Measurements from ENCODE around the gene CELF1.

Gene CELF1

GRCh38 chr11:47507563-47508239, 45.2 kb downstream of the CELF1 start:
- no peak for DNase-seq

GRCh38 chr11:47506795-47507562, 46.0 kb downstream of the CELF1 start:
- DNase-seq, result no peak

GRCh38 chr11:47506373-47506772, 46.6 kb downstream of the CELF1 start:
- DNase-seq, result no peak

GRCh38 chr11:47504910-47505309, 48.0 kb downstream of the CELF1 start:
- DNase-seq, result no peak

- no peak for DNase-seq
These were observed 49.7 kb downstream of the CELF1 start for GRCh38 chr11:47503227-47503626.

GRCh38 chr11:47502767-47503166, 50.2 kb downstream of the CELF1 start:
- DNase-seq, result no peak

GRCh38 chr11:47501101-47501500, 51.8 kb downstream of the CELF1 start:
- DNase-seq, result no peak

GRCh38 chr11:47500121-47500520, 52.8 kb downstream of the CELF1 start:
- no peak for DNase-seq

- no peak for DNase-seq
These were observed 53.3 kb downstream of the CELF1 start for GRCh38 chr11:47499614-47500013.

GRCh38 chr11:47499161-47499560, 53.8 kb downstream of the CELF1 start:
- no peak for DNase-seq

- DNase-seq, result no peak
These were observed 54.3 kb downstream of the CELF1 start for GRCh38 chr11:47498584-47499152.

- DNase-seq, result no peak
These were observed 54.8 kb downstream of the CELF1 start for GRCh38 chr11:47498149-47498548.

GRCh38 chr11:47496808-47497207, 56.1 kb downstream of the CELF1 start:
- DNase-seq, result no peak

- no peak for DNase-seq
These were observed 57.1 kb downstream of the CELF1 start for GRCh38 chr11:47495856-47496217.

GRCh38 chr11:47495011-47495855, 57.7 kb downstream of the CELF1 start:
- no peak for DNase-seq

GRCh38 chr11:47489395-47489755, 63.6 kb downstream of the CELF1 start:
- DNase-seq, result no peak

GRCh38 chr11:47488674-47489394, 64.1 kb downstream of the CELF1 start:
- DNase-seq, result no peak

- no peak for DNase-seq
These were observed 64.8 kb downstream of the CELF1 start for GRCh38 chr11:47488111-47488510.

- DNase-seq, result no peak
These were observed 65.5 kb downstream of the CELF1 start for GRCh38 chr11:47487421-47487820.

- DNase-seq, result no peak
These were observed 67.8 kb downstream of the CELF1 start for GRCh38 chr11:47485107-47485506.

- DNase-seq, result no peak
These were observed 69.5 kb downstream of the CELF1 start for GRCh38 chr11:47483457-47483856.

- DNase-seq, result no peak
These were observed 72.2 kb downstream of the CELF1 start for GRCh38 chr11:47480762-47481161.
